ENCODE measurements around the gene AHRR. TPM values are rescaled to one million over a fixed set of nuclear protein-coding genes. Genes with fewer than 3 reads are reported as not detected.

The AHRR gene
- total and polyA plus RNA-seq, 2 experiments from 2014 or later = 0.27 to 1.8 TPM

DNA sequence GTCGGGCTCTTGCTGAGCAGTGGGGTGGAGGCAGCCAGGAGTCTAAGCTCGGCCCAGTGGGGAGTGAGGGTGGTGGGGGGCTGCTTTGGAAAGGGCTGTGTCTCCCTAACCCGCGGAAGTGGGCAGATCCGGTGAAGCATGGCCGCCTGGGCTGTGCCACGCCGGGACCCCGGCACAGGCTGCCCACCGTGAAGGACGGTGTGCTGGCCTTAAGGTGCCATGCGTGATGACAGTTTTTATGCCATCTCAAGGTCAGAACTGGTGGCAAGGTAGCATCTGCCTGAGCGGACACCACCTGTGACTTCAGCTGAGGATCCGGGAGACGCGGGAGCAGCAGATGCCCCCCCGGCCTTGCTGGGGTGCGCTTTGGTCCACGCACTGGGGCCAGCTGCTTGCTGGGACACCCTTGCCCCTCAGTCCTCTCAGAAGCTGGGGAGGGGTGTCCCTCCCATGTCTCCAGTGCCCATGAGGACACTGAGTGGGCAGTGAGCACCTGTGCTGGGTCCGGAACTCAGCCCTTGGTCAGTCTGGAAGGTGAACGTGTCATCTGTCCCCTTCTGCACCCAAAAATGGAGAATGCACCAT is 53.9 kb downstream of the AHRR start:
- no peak for TF ChIP-seq CREB1 (CRISPR knock-in tag; IDR thresholded peaks at IDR 0.05; ENCODE audit: low read depth)
- no peak for TF ChIP-seq JUNB (IDR thresholded peaks at IDR 0.05; ENCODE audit: unreplicated experiment)
- no peak for TF ChIP-seq ZNF331 (CRISPR knock-in tag; IDR thresholded peaks at IDR 0.05; ENCODE audit: low read depth)
- TF ChIP-seq EZH2phosphoT487 (IDR thresholded peaks at IDR 0.05; ENCODE audit: unreplicated experiment) = no peak
- TF ChIP-seq POLR2AphosphoS5 (IDR thresholded peaks at IDR 0.05; ENCODE audit: low read depth) = no peak
- TF ChIP-seq NANOG (IDR thresholded peaks at IDR 0.05; ENCODE audit: borderline replicate concordance) = no peak
- TF ChIP-seq, protein P1, sequence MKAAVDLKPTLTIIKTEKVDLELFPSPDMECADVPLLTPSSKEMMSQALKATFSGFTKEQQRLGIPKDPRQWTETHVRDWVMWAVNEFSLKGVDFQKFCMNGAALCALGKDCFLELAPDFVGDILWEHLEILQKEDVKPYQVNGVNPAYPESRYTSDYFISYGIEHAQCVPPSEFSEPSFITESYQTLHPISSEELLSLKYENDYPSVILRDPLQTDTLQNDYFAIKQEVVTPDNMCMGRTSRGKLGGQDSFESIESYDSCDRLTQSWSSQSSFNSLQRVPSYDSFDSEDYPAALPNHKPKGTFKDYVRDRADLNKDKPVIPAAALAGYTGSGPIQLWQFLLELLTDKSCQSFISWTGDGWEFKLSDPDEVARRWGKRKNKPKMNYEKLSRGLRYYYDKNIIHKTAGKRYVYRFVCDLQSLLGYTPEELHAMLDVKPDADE (IDR thresholded peaks at IDR 0.05) = no peak
- TF ChIP-seq, protein P2, sequence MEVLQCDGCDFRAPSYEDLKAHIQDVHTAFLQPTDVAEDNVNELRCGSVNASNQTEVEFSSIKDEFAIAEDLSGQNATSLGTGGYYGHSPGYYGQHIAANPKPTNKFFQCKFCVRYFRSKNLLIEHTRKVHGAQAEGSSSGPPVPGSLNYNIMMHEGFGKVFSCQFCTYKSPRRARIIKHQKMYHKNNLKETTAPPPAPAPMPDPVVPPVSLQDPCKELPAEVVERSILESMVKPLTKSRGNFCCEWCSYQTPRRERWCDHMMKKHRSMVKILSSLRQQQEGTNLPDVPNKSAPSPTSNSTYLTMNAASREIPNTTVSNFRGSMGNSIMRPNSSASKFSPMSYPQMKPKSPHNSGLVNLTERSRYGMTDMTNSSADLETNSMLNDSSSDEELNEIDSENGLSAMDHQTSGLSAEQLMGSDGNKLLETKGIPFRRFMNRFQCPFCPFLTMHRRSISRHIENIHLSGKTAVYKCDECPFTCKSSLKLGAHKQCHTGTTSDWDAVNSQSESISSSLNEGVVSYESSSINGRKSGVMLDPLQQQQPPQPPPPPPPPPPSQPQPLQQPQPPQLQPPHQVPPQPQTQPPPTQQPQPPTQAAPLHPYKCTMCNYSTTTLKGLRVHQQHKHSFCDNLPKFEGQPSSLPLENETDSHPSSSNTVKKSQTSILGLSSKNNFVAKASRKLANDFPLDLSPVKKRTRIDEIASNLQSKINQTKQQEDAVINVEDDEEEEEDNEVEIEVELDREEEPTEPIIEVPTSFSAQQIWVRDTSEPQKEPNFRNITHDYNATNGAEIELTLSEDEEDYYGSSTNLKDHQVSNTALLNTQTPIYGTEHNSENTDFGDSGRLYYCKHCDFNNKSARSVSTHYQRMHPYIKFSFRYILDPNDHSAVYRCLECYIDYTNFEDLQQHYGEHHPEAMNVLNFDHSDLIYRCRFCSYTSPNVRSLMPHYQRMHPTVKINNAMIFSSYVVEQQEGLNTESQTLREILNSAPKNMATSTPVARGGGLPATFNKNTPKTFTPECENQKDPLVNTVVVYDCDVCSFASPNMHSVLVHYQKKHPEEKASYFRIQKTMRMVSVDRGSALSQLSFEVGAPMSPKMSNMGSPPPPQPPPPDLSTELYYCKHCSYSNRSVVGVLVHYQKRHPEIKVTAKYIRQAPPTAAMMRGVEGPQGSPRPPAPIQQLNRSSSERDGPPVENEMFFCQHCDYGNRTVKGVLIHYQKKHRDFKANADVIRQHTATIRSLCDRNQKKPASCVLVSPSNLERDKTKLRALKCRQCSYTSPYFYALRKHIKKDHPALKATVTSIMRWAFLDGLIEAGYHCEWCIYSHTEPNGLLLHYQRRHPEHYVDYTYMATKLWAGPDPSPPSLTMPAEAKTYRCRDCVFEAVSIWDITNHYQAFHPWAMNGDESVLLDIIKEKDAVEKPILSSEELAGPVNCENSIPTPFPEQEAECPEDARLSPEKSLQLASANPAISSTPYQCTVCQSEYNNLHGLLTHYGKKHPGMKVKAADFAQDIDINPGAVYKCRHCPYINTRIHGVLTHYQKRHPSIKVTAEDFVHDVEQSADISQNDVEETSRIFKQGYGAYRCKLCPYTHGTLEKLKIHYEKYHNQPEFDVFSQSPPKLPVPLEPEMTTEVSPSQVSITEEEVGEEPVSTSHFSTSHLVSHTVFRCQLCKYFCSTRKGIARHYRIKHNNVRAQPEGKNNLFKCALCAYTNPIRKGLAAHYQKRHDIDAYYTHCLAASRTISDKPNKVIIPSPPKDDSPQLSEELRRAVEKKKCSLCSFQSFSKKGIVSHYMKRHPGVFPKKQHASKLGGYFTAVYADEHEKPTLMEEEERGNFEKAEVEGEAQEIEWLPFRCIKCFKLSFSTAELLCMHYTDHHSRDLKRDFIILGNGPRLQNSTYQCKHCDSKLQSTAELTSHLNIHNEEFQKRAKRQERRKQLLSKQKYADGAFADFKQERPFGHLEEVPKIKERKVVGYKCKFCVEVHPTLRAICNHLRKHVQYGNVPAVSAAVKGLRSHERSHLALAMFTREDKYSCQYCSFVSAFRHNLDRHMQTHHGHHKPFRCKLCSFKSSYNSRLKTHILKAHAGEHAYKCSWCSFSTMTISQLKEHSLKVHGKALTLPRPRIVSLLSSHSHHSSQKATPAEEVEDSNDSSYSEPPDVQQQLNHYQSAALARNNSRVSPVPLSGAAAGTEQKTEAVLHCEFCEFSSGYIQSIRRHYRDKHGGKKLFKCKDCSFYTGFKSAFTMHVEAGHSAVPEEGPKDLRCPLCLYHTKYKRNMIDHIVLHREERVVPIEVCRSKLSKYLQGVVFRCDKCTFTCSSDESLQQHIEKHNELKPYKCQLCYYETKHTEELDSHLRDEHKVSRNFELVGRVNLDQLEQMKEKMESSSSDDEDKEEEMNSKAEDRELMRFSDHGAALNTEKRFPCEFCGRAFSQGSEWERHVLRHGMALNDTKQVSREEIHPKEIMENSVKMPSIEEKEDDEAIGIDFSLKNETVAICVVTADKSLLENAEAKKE (CRISPR knock-in tag; IDR thresholded peaks at IDR 0.05) = no peak
- TF ChIP-seq, protein P3, sequence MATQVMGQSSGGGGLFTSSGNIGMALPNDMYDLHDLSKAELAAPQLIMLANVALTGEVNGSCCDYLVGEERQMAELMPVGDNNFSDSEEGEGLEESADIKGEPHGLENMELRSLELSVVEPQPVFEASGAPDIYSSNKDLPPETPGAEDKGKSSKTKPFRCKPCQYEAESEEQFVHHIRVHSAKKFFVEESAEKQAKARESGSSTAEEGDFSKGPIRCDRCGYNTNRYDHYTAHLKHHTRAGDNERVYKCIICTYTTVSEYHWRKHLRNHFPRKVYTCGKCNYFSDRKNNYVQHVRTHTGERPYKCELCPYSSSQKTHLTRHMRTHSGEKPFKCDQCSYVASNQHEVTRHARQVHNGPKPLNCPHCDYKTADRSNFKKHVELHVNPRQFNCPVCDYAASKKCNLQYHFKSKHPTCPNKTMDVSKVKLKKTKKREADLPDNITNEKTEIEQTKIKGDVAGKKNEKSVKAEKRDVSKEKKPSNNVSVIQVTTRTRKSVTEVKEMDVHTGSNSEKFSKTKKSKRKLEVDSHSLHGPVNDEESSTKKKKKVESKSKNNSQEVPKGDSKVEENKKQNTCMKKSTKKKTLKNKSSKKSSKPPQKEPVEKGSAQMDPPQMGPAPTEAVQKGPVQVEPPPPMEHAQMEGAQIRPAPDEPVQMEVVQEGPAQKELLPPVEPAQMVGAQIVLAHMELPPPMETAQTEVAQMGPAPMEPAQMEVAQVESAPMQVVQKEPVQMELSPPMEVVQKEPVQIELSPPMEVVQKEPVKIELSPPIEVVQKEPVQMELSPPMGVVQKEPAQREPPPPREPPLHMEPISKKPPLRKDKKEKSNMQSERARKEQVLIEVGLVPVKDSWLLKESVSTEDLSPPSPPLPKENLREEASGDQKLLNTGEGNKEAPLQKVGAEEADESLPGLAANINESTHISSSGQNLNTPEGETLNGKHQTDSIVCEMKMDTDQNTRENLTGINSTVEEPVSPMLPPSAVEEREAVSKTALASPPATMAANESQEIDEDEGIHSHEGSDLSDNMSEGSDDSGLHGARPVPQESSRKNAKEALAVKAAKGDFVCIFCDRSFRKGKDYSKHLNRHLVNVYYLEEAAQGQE (IDR thresholded peaks at IDR 0.05; ENCODE audit: unreplicated experiment) = no peak
- TF ChIP-seq, protein P4, sequence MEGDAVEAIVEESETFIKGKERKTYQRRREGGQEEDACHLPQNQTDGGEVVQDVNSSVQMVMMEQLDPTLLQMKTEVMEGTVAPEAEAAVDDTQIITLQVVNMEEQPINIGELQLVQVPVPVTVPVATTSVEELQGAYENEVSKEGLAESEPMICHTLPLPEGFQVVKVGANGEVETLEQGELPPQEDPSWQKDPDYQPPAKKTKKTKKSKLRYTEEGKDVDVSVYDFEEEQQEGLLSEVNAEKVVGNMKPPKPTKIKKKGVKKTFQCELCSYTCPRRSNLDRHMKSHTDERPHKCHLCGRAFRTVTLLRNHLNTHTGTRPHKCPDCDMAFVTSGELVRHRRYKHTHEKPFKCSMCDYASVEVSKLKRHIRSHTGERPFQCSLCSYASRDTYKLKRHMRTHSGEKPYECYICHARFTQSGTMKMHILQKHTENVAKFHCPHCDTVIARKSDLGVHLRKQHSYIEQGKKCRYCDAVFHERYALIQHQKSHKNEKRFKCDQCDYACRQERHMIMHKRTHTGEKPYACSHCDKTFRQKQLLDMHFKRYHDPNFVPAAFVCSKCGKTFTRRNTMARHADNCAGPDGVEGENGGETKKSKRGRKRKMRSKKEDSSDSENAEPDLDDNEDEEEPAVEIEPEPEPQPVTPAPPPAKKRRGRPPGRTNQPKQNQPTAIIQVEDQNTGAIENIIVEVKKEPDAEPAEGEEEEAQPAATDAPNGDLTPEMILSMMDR (conservative IDR thresholded peaks at IDR 0.05; ENCODE audit: low read depth in 2 of 2) = no peak
- no peak for TF ChIP-seq STAT1 (IDR thresholded peaks at IDR 0.05; ENCODE audit: unreplicated experiment)
- no peak for TF ChIP-seq ZNF114 (CRISPR knock-in tag; IDR thresholded peaks at IDR 0.05)
- no peak for TF ChIP-seq EZH2 (IDR thresholded peaks at IDR 0.05; ENCODE audit: low read depth, unreplicated experiment)
- Histone ChIP-seq H4K20me1 (replicated peaks; ENCODE audit: insufficient read depth) (no peaks in the 10 kb centered on the region), H3F3A (replicated peaks; ENCODE audit: low read depth) (0 out of 2 replicates have a peak, but pooled peaks cover 3% of the 10 kb centered on the region), H3K4me1 (ENCODE audit: insufficient read depth) (no peaks in the 10 kb centered on the region), H3K79me2 (replicated peaks; ENCODE audit: insufficient read depth) (no peaks in the 10 kb centered on the region), H3K27ac (ENCODE audit: low read depth) (no peak overlapping the region), H3K4me3 (no peak overlapping the region), H3K36me3 (ENCODE audit: insufficient read depth) (no peaks in the 10 kb centered on the region), H3K4me2 (no peak overlapping the region), H3K9me2 (ENCODE audit: insufficient read depth) (no peaks in the 10 kb centered on the region), H2AFZ (no peak overlapping the region), H3K27me3 (ENCODE audit: insufficient read depth) (peaks cover 10% of the 10 kb centered on the region)
- no peaks in the 10 kb centered on the region; the same call in 2 of the 3 replicates for H3K9me3 Mint-ChIP-seq
- ATAC-seq = no peak
- no peak for DNase-seq (ENCODE audit: low spot score)
- peaks cover 19% of the 10 kb centered on the region for H3K27me3 Mint-ChIP-seq (ENCODE audit: insufficient read depth, low read depth, poor library complexity)
- H3K36me3 Mint-ChIP-seq (ENCODE audit: low read depth) = no peaks in the 10 kb centered on the region
- no peak overlapping the region for H3K27ac Mint-ChIP-seq
- H3K4me1 Mint-ChIP-seq = peaks cover 2% of the 10 kb centered on the region; the same call in 1 of the 3 replicates
- H3K4me3 Mint-ChIP-seq = no peak overlapping the region
